ENCODE data around the gene NTN1.

NTN1 gene

DNA sequence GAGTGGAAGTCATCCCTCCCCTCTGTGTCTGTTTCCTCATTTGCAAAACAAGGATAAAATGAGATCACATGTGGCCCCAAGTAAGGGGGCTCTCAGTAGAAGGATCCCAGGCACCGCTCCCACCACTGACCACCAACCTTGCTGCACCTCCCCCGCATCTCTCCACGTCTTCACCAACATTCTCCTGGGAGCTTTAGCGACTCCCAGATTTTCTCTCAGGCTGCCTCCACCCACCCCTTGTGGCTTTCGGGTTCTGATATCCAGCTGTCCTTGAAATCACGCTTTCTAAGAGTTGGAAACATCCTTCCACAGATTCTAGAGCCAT lies 16.4 kb upstream of the NTN1 start:
- DNase-seq (ENCODE audit: extremely low read depth in 1 of 2, low read depth in 1 of 2): no peak

GRCh38 chr17:9006175-9006767 lies 15.0 kb upstream of the NTN1 start:
- no peak for DNase-seq (ENCODE audit: extremely low read depth in 1 of 2, low read depth in 1 of 2)

DNA sequence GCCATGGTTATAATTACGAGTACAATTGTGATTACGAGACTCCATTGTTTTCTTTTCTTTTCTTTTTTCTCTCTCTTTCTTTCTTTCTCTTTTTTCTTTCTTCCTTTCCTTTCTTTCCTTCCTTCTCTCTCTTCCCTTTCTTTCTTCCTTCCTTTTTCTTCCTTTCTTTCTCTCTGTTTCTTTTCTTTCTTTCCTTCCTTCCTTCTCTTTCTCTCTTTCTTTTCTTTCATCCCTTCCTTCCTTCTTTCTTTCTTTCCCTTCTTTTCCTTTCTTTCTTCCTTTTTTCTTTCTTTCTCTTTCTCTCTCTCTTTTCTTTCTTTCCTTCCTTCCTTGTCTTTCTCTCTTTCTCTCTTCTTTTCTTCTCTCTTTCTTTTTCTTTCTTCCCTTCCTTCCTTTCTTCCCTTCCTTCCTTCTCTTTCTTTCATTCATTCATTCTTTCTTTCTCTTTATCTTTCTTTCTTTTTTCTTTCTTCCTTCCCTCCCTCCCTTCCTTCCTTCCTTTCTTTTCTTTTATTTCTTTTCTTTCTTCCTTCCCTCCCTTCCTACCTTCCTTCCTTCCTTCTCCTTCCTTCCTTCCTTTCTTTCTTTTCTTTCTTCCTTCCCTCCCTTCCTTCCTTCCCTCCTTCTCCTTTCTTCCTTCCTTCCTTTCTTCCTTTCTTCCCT lies 14.1 kb upstream of the NTN1 start:
- no peak for DNase-seq (ENCODE audit: extremely low read depth in 1 of 2, low read depth in 1 of 2)

GRCh38 chr17:9009096-9009495 lies 12.2 kb upstream of the NTN1 start:
- no peak for DNase-seq (ENCODE audit: extremely low read depth in 1 of 2, low read depth in 1 of 2)

- no peak for DNase-seq (ENCODE audit: extremely low read depth in 1 of 2, low read depth in 1 of 2)
Observed at GRCh38 chr17:9009737-9010136, 11.6 kb upstream of the NTN1 start.

DNA sequence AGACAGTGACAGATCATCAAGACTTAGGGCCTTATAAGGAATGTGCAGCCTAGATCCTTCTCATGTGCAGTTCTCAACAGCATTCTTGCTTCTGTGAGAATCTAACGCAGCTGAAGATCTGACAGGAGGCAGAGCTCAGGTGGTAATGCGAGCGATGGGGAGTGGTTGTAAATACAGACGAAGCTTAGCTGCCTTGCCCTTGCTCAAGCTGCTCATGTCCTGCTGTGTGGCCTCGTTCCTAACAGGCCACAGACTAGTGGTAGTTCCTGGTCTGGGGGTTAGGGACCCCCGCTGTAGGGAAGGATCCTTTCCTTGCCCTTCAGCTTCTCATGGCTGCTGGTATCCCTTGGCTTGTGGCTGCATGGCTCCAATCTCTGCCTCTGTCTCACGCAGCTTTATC lies 10.3 kb upstream of the NTN1 start:
- no peak for DNase-seq (ENCODE audit: extremely low read depth in 1 of 2, low read depth in 1 of 2)

GRCh38 chr17:9016941-9017552 lies 4.3 kb upstream of the NTN1 start:
- no peak for DNase-seq (ENCODE audit: extremely low read depth in 1 of 2, low read depth in 1 of 2)

- no peak for DNase-seq (ENCODE audit: extremely low read depth in 1 of 2, low read depth in 1 of 2)
Observed at GRCh38 chr17:9018726-9019125, 2.6 kb upstream of the NTN1 start.

GRCh38 chr17:9020096-9020823 lies 1.1 kb upstream of the NTN1 start:
- DNase-seq (ENCODE audit: extremely low read depth in 1 of 2, low read depth in 1 of 2): no peak

DNA sequence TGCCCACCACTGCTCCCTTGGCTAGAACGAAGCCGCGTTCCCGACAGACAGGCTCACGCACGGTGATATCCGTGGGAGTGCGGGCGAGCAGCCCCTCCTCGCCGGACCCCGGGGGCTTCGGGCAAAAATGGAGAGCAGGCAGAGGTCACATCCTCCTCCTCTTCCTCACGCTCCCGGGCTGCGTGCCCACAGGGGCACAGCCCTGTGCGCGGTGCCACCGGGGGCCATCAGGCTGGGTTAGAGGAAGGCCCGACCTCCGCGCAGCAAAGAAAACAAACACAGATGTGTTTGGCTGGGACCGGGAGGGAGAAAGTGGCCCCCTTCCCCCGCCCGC lies 519 bp upstream of the NTN1 start:
- DNase-seq (ENCODE audit: extremely low read depth in 1 of 2, low read depth in 1 of 2): no peak

DNA sequence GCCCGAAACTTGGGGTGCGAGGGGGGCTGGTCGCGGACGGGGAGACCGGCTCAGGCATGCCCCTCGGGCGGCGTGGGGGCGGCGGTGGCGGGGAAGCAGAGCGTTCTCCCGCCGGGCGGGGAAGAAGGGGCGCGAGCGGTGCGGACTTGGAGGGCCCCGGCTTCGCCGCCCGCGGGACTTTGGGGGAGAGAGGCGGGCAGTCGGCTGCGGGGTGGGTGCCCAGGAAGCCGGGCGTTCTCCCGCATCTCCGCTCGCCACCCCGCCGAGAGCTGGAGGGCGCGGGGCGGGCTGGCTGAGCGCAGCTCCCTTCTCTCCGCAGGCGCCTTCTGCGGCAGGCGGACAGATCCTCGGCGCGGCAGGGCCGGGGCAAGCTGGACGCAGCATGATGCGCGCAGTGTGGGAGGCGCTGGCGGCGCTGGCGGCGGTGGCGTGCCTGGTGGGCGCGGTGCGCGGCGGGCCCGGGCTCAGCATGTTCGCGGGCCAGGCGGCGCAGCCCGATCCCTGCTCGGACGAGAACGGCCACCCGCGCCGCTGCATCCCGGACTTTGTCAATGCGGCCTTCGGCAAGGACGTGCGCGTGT lies 772 bp downstream of the NTN1 start:
- no peak for DNase-seq (ENCODE audit: extremely low read depth in 1 of 2, low read depth in 1 of 2)

DNA sequence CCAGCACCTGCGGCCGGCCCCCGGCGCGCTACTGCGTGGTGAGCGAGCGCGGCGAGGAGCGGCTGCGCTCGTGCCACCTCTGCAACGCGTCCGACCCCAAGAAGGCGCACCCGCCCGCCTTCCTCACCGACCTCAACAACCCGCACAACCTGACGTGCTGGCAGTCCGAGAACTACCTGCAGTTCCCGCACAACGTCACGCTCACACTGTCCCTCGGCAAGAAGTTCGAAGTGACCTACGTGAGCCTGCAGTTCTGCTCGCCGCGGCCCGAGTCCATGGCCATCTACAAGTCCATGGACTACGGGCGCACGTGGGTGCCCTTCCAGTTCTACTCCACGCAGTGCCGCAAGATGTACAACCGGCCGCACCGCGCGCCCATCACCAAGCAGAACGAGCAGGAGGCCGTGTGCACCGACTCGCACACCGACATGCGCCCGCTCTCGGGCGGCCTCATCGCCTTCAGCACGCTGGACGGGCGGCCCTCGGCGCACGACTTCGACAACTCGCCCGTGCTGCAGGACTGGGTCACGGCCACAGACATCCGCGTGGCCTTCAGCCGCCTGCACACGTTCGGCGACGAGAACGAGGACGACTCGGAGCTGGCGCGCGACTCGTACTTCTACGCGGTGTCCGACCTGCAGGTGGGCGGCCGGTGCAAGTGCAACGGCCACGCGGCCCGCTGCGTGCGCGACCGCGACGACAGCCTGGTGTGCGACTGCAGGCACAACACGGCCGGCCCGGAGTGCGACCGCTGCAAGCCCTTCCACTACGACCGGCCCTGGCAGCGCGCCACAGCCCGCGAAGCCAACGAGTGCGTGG lies 1.5 kb downstream of the NTN1 start:
- no peak for DNase-seq (ENCODE audit: extremely low read depth in 1 of 2, low read depth in 1 of 2)

- no peak for DNase-seq (ENCODE audit: extremely low read depth in 1 of 2, low read depth in 1 of 2)
Observed at GRCh38 chr17:9023392-9024218, 2.3 kb downstream of the NTN1 start.

DNA sequence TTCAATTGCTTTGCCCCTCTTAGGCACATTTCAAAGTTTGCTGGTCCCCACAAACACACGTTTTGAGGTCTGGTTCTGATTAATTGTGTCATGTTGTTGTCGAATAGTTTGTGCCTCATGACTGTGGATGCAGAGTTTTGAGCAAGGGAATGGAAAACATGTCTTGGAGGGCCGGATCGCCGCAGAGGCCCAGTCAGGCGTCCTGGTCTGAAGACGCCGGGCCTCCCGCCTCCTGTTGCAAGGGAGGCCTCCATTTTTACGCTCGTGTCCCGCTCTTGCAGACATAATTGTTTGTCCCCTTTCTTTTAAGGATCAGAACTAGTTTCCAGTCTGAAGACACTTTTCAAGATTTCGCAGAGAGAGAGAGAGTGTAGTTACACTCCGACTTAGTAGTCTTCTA lies 3.2 kb downstream of the NTN1 start:
- no peak for DNase-seq (ENCODE audit: extremely low read depth in 1 of 2, low read depth in 1 of 2)

GRCh38 chr17:9026741-9027140 lies 5.4 kb downstream of the NTN1 start:
- DNase-seq (ENCODE audit: extremely low read depth in 1 of 2, low read depth in 1 of 2): no peak

- no peak for DNase-seq (ENCODE audit: extremely low read depth in 1 of 2, low read depth in 1 of 2)
Observed at GRCh38 chr17:9028202-9028987, 7.1 kb downstream of the NTN1 start.

DNA sequence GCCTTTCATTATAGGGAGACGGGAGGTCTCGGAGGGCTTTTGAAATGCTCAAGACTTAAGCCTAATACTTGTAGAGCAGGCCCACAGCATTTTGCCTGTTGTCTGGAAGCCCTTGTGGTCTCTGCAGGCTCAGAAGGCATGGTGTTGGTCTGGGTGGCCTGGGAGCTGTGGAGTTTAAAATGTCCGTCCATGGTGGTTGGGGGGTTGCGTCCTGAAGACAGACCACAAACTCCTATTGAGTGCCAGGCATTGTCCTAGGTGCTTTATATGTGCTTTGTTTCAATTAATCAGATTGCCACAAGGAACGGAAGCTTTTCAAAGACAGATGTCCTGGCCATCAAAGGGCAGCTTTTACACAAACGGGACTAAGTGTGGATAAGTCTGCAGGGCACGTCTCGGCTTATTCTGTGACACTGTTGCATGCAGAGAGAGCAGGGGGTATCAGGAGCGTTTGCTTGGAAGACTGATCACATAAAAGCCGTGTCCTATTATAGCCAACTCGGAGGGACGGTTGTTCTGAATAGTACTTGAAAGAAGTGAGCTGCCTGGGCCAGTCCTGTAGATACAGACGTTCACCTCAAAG lies 7.8 kb downstream of the NTN1 start:
- DNase-seq (ENCODE audit: extremely low read depth in 1 of 2, low read depth in 1 of 2): no peak

- DNase-seq (ENCODE audit: extremely low read depth in 1 of 2, low read depth in 1 of 2): no peak
Observed at GRCh38 chr17:9032151-9032550, 10.8 kb downstream of the NTN1 start.

DNA sequence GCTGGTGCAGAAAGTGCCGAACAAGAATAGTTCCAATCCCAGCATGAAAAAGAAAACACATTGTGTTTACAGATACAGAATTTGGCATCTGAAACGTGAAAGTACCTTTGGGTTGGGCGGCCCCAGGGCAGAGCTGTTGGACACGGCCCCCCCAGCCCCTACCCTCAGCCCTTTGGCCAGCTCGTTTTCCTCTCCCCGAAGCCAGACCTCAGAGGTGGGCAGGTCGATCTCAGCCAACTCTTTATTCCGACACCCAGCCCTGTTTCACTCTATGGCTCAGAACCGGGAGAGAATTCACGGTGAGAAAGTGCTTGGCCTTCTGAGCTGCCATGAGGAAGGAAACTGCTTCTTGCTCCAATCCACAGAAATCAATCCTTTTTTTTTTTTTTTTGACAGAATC lies 11.3 kb downstream of the NTN1 start:
- no peak for DNase-seq (ENCODE audit: extremely low read depth in 1 of 2, low read depth in 1 of 2)

Data from activated CD8-positive, alpha-beta memory T cell treated with anti-CD3 and anti-CD28 coated beads for 1 hour (primary cell).